ENCODE data around the gene DOLK. TPM values are rescaled to one million over a fixed set of nuclear protein-coding genes. Genes with fewer than 3 reads are reported as not detected.

Gene DOLK
- total RNA-seq, 1 donor from 2014 or later: 15.5 TPM

DNA sequence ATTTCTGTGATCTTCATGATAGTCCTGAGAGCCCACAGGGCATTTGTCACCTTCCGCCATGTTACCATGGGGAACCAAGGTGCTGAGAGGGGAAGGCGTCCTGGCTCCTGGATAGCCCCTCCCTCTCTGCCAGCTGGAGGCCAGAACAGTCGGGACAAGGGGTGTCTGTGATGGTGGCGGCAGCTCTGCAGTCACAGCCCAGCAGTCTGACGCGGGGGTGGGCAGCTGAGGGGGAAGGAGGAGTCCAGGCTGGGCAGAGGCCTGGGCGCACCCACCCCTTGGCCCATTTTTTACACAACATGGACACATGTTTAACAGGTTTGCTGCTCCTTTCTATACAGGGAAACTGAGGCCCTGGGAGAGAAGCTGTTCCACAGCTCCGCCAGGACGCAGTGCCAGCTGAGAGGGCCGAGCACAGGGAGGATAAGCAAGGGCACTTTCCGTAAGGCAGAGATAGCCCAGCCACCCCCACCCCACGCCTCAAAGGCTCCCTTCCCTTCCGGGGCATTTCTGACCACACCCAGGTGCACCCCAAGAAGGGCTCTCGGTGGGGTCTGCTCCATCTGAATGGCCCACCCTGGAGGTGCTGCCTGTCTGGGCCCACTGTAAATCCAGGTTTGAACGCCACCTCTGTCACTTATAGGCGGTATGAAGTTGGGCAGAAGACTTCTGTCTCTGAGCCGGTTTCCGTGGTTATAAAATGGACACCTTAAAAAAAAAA, 48.4 kb downstream of the DOLK start:
- no peaks in the 10 kb centered on the region for H3K9me3 ChIP-seq
- no peak for ATAC-seq

DNA sequence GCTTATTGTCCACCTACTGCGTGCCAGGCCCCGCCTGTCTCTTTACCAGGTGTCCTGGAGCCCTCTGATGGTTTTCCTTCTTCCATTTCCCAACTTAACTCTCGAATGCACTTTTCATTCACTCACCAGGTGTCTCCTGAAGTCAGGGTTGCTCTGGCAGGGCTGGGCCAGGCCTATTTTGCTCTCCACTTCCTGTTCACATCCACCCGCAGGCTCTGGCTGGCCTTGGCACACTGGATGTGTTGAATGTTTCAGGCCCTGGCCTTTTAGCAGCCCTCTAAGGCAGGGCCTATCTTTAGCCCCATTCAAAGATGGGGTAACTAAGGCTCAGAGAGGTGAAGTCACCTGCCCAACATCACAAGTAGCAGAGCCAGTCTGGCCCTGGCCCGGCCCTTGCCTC, 49.0 kb downstream of the DOLK start:
- peaks cover 39% of the 10 kb centered on the region for H3K4me1 ChIP-seq
- no peak for ATAC-seq
- H3K9me3 ChIP-seq: no peaks in the 10 kb centered on the region
- TF ChIP-seq, protein P1, sequence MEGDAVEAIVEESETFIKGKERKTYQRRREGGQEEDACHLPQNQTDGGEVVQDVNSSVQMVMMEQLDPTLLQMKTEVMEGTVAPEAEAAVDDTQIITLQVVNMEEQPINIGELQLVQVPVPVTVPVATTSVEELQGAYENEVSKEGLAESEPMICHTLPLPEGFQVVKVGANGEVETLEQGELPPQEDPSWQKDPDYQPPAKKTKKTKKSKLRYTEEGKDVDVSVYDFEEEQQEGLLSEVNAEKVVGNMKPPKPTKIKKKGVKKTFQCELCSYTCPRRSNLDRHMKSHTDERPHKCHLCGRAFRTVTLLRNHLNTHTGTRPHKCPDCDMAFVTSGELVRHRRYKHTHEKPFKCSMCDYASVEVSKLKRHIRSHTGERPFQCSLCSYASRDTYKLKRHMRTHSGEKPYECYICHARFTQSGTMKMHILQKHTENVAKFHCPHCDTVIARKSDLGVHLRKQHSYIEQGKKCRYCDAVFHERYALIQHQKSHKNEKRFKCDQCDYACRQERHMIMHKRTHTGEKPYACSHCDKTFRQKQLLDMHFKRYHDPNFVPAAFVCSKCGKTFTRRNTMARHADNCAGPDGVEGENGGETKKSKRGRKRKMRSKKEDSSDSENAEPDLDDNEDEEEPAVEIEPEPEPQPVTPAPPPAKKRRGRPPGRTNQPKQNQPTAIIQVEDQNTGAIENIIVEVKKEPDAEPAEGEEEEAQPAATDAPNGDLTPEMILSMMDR (IDR thresholded peaks at IDR 0.05): no peak
- H3K27ac ChIP-seq: peak overlapping the region; percentile 49
- H3K4me3 ChIP-seq: no peak overlapping the region
- DNase-seq: no peak
- intact Hi-C loops (cut with DNase I): no loop called here
- H3K27me3 ChIP-seq: no peaks in the 10 kb centered on the region
- H3K36me3 ChIP-seq: peaks cover 41% of the 10 kb centered on the region

More for the DNA sequence above, 48.4 kb downstream of the DOLK start:
- Histone ChIP-seq H3K27me3 (no peaks in the 10 kb centered on the region), H3K4me3 (no peak overlapping the region), H3K4me1 (peaks cover 34% of the 10 kb centered on the region), H3K36me3 (peaks cover 35% of the 10 kb centered on the region), H3K27ac (peak overlapping the region; percentile 49)
- intact Hi-C loops (cut with DNase I): no loop called here
- DNase-seq: no peak
- TF ChIP-seq, protein P1 (IDR thresholded peaks at IDR 0.05): no peak

- Histone ChIP-seq H3K36me3 (peaks cover 44% of the 10 kb centered on the region), H3K27me3 (no peaks in the 10 kb centered on the region), H3K4me3 (no peak overlapping the region), H3K9me3 (no peaks in the 10 kb centered on the region), H3K4me1 (peaks cover 46% of the 10 kb centered on the region), H3K27ac (no peak overlapping the region)
- DNase-seq (no peak), ATAC-seq (no peak)
- intact Hi-C loops (cut with DNase I): no loop called here
- TF ChIP-seq, protein P1 (IDR thresholded peaks at IDR 0.05): no peak
These were observed 51.8 kb downstream of the DOLK start for GRCh38 chr9:128895556-128895955.

Other genes with a start within 250 kb of the DOLK start
- 13.4 TPM for gene PKN3, start 245.1 kb downstream of the DOLK start, total RNA-seq
- 28.2 TPM for gene ZDHHC12, start 223.5 kb downstream of the DOLK start, total RNA-seq
- 32.0 TPM for gene ZER1, start 175.7 kb downstream of the DOLK start, total RNA-seq
- gene TBC1D13, start 160.3 kb downstream of the DOLK start, total RNA-seq: 27.1 TPM
- 18.6 TPM for gene ENDOG, start 129.1 kb downstream of the DOLK start, total RNA-seq
- gene SPOUT1, start 117.8 kb downstream of the DOLK start, total RNA-seq: 45.8 TPM
- 6.6 TPM for gene KYAT1, start 65.7 kb downstream of the DOLK start, total RNA-seq
- 68.1 TPM for gene LRRC8A, start 65.5 kb downstream of the DOLK start, total RNA-seq
- 46.5 TPM for gene PHYHD1, start 26.6 kb downstream of the DOLK start, total RNA-seq
- 49.6 TPM for gene NUP188, start 96 bp upstream of the DOLK start, total RNA-seq
- 88.4 TPM for gene SH3GLB2, start 80.7 kb upstream of the DOLK start, total RNA-seq
- 20.7 TPM for gene MIGA2, start 89.0 kb upstream of the DOLK start, total RNA-seq
- 13.2 TPM for gene DOLPP1, start 133.5 kb upstream of the DOLK start, total RNA-seq
- 22.8 TPM for gene CRAT, start 163.2 kb upstream of the DOLK start, total RNA-seq
- 115 TPM for gene PTPA, start 163.8 kb upstream of the DOLK start, total RNA-seq
- 9.6 TPM for gene IER5L, start 230.7 kb upstream of the DOLK start, total RNA-seq